Spleen (tissue), 11 donors: ENCODE measurements around the gene PAQR7. TPM values are rescaled to one million over a fixed set of nuclear protein-coding genes. Genes with fewer than 3 reads are reported as not detected.
A peak's percentile ranks its signal among the peaks of the same experiment; 100 is the strongest.

Experiments
- DNase-seq: peaks from one replicate; pipeline ENCODE4 v3.0.0-alpha.2; 2020
- H3K27ac ChIP-seq, 8 donors: fragments of 200-600 bp; sonication (generic) in 7 of 8; 1 replicate in 4 of 8; 2 replicates in 4 of 8; pipeline versions ENCODE4 v1.5.0 to v1.8.0; 2016 to 2021; ENCODE audit warnings: inconsistent platforms in 4 of 8, mild to moderate bottlenecking in 4 of 8, moderate library complexity in 1 of 8
- H3K27me3 ChIP-seq, 7 donors: fragments of 200-600 bp; sonication (generic) in 6 of 7; replicated peaks in 1 of 7; 1 replicate in 4 of 7; 2 replicates in 3 of 7; pipeline versions ENCODE4 v1.5.0 to v1.8.0; 2016 to 2021; ENCODE audit warnings: inconsistent platforms in 3 of 7, mild to moderate bottlenecking in 1 of 7
- H3K36me3 ChIP-seq, 6 donors: fragments of 200-600 bp; sonication (generic) in 5 of 6; 1 replicate in 4 of 6; 2 replicates in 2 of 6; pipeline versions ENCODE4 v1.5.0 to v1.8.0; 2016 to 2021; ENCODE audit warnings: inconsistent platforms in 2 of 6
- H3K4me1 ChIP-seq, 6 donors: fragments of 200-600 bp; sonication (generic) in 5 of 6; 1 replicate in 3 of 6; 2 replicates in 3 of 6; pipeline versions ENCODE4 v1.5.0 to v1.8.0; 2016 to 2021; ENCODE audit warnings: inconsistent platforms in 3 of 6
- H3K4me3 ChIP-seq, 8 donors: fragments of 200-600 bp; sonication (generic) in 7 of 8; 1 replicate in 4 of 8; 2 replicates in 4 of 8; pipeline versions ENCODE4 v1.5.0 to v1.8.0; 2016 to 2021; ENCODE audit warnings: inconsistent platforms in 4 of 8, mild to moderate bottlenecking in 4 of 8, moderate library complexity in 2 of 8
- H3K9me3 ChIP-seq, 8 donors: fragments of 200-600 bp; sonication (generic) in 7 of 8; 1 replicate in 4 of 8; 2 replicates in 4 of 8; pipeline versions ENCODE4 v1.5.0 to v1.8.0; 2016 to 2021; ENCODE audit warnings: inconsistent platforms in 4 of 8
- POLR2A ChIP-seq, 3 donors: fragments of 450-650 bp; IDR thresholded peaks; one replicate each; pipeline ENCODE4 v1.5.1; 2017; ENCODE audit warnings: antibody characterized with exemption in 3 of 3, mild to moderate bottlenecking in 1 of 3
- POLR2AphosphoS5 ChIP-seq, 3 donors: sonication (generic); formaldehyde crosslinking; IDR thresholded peaks; one replicate each; pipeline ENCODE4 v1.5.1; 2017; ENCODE audit warnings: antibody characterized with exemption in 3 of 3
- WGBS, 5 donors: extraction: QIAGEN DNeasy Blood & Tissue Kit in 3 of 5; methylation state at CpG; one replicate each; pipeline versions ENCODE4 v1.1.5 to v1.1.7; 2013 to 2018; 5-methylcytosine and 5-hydroxymethylcytosine counted together
- intact Hi-C: fragments of 100-400 bp; cut with DNase I; formaldehyde crosslinking; loops from one replicate; pipeline ENCODE4 v1.15.0; 2023; ENCODE audit warnings: low total_unique reads
- polyA plus RNA-seq, 3 donors: library from polyadenylated mRNA; stranded (reverse); fragments of 200-250 nt; gene quantifications; one replicate each; pipeline ENCODE4 v1.2.1, GENCODE V29; 2013
- total RNA-seq, 7 donors: library from RNA; depleted of rRNA in 3 of 7; stranded (reverse); fragments of >200 nt in 3 of 7; fragmentation: NEBNext Ultra II Directional in 4 of 7; extraction: Animal tissue kit (Norgen Biotek cat#: 25700) in 4 of 7; gene quantifications; one replicate each; pipeline versions ENCODE4 v1.1.0 to v1.2.1, GENCODE V29; 2016 to 2021
- TF ChIP-seq, protein P1 (sequence below), 11 experiments: fragments of 200-600 bp in 7 of 11; fragments of 450-650 bp in 4 of 11; sonication (generic) in 4 of 11; IDR thresholded peaks in 8 of 11; conservative IDR thresholded peaks in 3 of 11; 1 replicate in 7 of 11; 2 replicates in 4 of 11; pipeline versions ENCODE4 v1.4.0 to v1.8.0; 2016 to 2021; ENCODE audit warnings: antibody characterized with exemption in 11 of 11, inconsistent platforms in 4 of 11, mild to moderate bottlenecking in 1 of 11
- donor health status: healthy with polysubstance abuse.
- donor health status: DM: no; HTN: no; CAD: no; lungs with moderate emphysema.
- donor health status: DM: no; HTN: no; CAD: no.
- donor health status: Bipolar disorder and iron deficiency.
- donor health status: healthy.
- donor health status: DM: no; HTN: no; CAD: no.
- donor health status: DM: yes; HTN: yes; CAD: no.

Gene PAQR7
- total and polyA plus RNA-seq, 10 donors = 3.0 to 14.2 (median 9.3) TPM

DNA sequence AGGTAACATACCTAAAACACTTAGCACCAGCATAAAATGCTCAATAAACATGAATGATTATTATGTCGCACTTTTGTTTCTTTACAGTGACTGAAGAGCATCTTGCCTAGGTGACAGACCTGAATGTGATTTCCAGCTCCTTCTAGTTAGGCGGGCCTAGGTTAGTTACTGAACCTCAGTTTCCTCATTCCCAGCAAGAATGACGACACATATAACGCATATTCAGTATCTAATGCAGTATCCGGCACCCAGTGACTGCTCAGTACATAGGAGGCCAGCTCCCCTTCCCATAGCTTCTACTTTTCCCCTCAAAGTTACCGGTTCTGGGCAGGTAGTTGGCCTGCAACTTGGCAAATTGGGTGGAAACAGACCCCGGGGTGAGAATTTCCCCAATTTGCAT, 17.0 kb downstream of the PAQR7 start:
- WGBS, 5 donors = 37 to 61% (median 47%) methylated on average over 7 of the region's 7 CpGs
- peaks cover 0 to 14% (median 10%) of the 10 kb centered on the region in 6 donors for H3K36me3 ChIP-seq
- peak overlapping the region in 5 of 8 donors; percentile 50 to 67 (median 52) for H3K4me3 ChIP-seq
- peak overlapping the region in 1 of 8 donors; percentile 91 for H3K27ac ChIP-seq
- intact Hi-C loops = no loop called here
- peaks cover 12 to 43% (median 33%) of the 10 kb centered on the region in 6 donors for H3K4me1 ChIP-seq
- TF ChIP-seq, protein P1, sequence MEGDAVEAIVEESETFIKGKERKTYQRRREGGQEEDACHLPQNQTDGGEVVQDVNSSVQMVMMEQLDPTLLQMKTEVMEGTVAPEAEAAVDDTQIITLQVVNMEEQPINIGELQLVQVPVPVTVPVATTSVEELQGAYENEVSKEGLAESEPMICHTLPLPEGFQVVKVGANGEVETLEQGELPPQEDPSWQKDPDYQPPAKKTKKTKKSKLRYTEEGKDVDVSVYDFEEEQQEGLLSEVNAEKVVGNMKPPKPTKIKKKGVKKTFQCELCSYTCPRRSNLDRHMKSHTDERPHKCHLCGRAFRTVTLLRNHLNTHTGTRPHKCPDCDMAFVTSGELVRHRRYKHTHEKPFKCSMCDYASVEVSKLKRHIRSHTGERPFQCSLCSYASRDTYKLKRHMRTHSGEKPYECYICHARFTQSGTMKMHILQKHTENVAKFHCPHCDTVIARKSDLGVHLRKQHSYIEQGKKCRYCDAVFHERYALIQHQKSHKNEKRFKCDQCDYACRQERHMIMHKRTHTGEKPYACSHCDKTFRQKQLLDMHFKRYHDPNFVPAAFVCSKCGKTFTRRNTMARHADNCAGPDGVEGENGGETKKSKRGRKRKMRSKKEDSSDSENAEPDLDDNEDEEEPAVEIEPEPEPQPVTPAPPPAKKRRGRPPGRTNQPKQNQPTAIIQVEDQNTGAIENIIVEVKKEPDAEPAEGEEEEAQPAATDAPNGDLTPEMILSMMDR (IDR thresholded peaks at IDR 0.05 in 8 of 11, conservative IDR thresholded peaks at IDR 0.05 in 3 of 11) = no peak
- TF ChIP-seq POLR2AphosphoS5 (IDR thresholded peaks at IDR 0.05) (no peak), POLR2A (IDR thresholded peaks at IDR 0.05) (no peak)
- H3K27me3 ChIP-seq = no peaks in the 10 kb centered on the region
- DNase-seq = no peak
- H3K9me3 ChIP-seq = no peaks in the 10 kb centered on the region

GRCh38 chr1:25856856-25857255, 18.7 kb downstream of the PAQR7 start:
- WGBS, 5 donors = 89 to 92% (median 91%) methylated on average over 11 of the region's 11 CpGs
- TF ChIP-seq, protein P1 (IDR thresholded peaks at IDR 0.05 in 8 of 11, conservative IDR thresholded peaks at IDR 0.05 in 3 of 11) = no peak
- TF ChIP-seq POLR2A (IDR thresholded peaks at IDR 0.05) (no peak), POLR2AphosphoS5 (IDR thresholded peaks at IDR 0.05) (no peak)
- Histone ChIP-seq H3K36me3 (no peaks in the 10 kb centered on the region), H3K27me3 (no peaks in the 10 kb centered on the region), H3K9me3 (no peaks in the 10 kb centered on the region), H3K27ac (no peak overlapping the region), H3K4me3 (no peak overlapping the region), H3K4me1 (peaks cover 12 to 39% (median 31%) of the 10 kb centered on the region in 6 donors)
- intact Hi-C loops = no loop called here
- no peak for DNase-seq

- WGBS, 5 donors = 91 to 95% (median 94%) methylated on average over 2 of the region's 2 CpGs
- no peak overlapping the region for H3K27ac ChIP-seq
- no peak for DNase-seq
- TF ChIP-seq POLR2A (IDR thresholded peaks at IDR 0.05) (no peak), POLR2AphosphoS5 (IDR thresholded peaks at IDR 0.05) (no peak)
- TF ChIP-seq, protein P1 (IDR thresholded peaks at IDR 0.05 in 8 of 11, conservative IDR thresholded peaks at IDR 0.05 in 3 of 11) = no peak
- intact Hi-C loops = no loop called here
- no peaks in the 10 kb centered on the region for H3K9me3 ChIP-seq
- peaks cover 5 to 16% (median 10%) of the 10 kb centered on the region in 6 donors for H3K4me1 ChIP-seq
- H3K36me3 ChIP-seq = no peaks in the 10 kb centered on the region
- no peak overlapping the region for H3K4me3 ChIP-seq
- no peaks in the 10 kb centered on the region for H3K27me3 ChIP-seq
These were observed 21.0 kb downstream of the PAQR7 start for GRCh38 chr1:25854554-25854953.

DNA sequence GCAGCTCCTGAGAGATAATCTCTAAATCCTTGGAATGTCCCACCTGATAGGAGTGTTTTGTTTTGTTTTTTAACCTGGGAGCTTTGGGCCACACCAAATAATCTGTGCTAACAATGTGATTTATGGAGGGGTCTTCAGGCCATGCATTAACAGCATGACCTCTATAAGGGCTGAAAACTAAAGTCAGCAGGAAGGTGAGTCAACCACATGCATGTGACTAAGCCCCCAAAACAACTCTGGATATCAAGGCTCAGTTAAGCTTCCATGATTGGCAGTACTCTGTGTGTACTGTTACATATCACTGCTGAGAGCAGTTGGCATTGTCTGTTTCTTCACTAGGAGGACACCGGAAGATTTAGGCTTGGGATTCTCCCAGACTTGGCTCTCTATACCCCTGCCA, 27.0 kb downstream of the PAQR7 start:
- Histone ChIP-seq H3K27me3 (no peaks in the 10 kb centered on the region), H3K4me3 (no peak overlapping the region), H3K27ac (no peak overlapping the region), H3K4me1 (no peaks in the 10 kb centered on the region), H3K9me3 (no peaks in the 10 kb centered on the region), H3K36me3 (no peaks in the 10 kb centered on the region)
- TF ChIP-seq POLR2A (IDR thresholded peaks at IDR 0.05) = no peak
- TF ChIP-seq, protein P1 (IDR thresholded peaks at IDR 0.05 in 8 of 11, conservative IDR thresholded peaks at IDR 0.05 in 3 of 11) = no peak
- no peak for TF ChIP-seq POLR2AphosphoS5 (IDR thresholded peaks at IDR 0.05)
- 95 to 100% (median 96%) methylated on average over 1 of the region's 1 CpG for WGBS, 5 donors
- no peak for DNase-seq
- intact Hi-C loops = no loop called here
